B cell (primary cell): ENCODE data around the gene CNOT4.

Experiments
- EZH2 ChIP-seq: IDR thresholded peaks from 2 replicates; pipeline ENCODE4 v1.6.1; 2012; ENCODE audit warnings: borderline replicate concordance, low read depth, mild to moderate bottlenecking, moderate library complexity, low read length; ENCODE audit not compliant: insufficient read depth, poor library complexity, severe bottlenecking
- TF ChIP-seq, protein P1 (sequence below): fragments of 200-600 bp; IDR thresholded peaks from one replicate; pipeline ENCODE4 v1.8.0; 2022; ENCODE audit warnings: antibody characterized with exemption, mild to moderate bottlenecking

DNA sequence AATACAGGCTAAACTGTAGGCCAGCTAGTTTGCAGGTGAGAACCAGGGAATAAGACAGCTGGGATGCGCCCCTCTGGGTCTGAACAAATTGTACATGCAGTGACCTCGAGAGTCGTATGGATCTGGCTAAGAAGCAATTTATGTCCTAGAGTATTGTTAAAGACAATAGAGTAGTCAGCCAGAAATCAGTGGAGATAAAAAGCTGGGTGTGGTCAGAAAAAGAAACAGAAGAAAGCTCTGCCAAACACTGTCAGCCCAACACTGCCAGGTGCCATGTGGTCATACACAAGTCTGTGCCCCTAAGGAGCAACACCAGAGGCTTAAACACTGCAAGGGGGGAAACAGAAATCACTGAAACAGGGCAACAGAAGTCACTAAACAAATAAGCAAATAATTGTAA lies 62.2 kb downstream of the CNOT4 start:
- TF ChIP-seq, protein P1, sequence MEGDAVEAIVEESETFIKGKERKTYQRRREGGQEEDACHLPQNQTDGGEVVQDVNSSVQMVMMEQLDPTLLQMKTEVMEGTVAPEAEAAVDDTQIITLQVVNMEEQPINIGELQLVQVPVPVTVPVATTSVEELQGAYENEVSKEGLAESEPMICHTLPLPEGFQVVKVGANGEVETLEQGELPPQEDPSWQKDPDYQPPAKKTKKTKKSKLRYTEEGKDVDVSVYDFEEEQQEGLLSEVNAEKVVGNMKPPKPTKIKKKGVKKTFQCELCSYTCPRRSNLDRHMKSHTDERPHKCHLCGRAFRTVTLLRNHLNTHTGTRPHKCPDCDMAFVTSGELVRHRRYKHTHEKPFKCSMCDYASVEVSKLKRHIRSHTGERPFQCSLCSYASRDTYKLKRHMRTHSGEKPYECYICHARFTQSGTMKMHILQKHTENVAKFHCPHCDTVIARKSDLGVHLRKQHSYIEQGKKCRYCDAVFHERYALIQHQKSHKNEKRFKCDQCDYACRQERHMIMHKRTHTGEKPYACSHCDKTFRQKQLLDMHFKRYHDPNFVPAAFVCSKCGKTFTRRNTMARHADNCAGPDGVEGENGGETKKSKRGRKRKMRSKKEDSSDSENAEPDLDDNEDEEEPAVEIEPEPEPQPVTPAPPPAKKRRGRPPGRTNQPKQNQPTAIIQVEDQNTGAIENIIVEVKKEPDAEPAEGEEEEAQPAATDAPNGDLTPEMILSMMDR, result no peak
- no peak for TF ChIP-seq EZH2
